ENCODE data around the gene TOPBP1.

TOPBP1 gene

DNA sequence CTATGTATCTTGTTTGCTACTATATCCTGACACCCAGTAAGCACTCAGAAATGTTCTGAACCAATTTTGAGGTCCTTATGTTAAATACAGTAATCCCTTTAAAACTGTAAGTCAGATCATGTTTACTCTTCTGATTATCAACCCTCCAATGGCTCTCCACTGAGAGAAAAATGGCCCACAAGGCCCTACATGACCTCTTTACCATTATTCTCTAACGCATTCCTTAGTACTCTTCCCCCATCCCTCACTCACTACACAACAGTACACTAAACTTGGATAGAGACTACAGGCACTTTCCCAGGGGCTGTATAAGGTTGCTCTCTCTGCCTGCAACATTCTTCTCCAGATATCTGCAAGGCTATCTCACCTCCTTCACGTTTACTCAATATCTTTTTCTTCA lies 1.9 kb downstream of the TOPBP1 start:
- Histone ChIP-seq H3K79me2 (ENCODE audit: insufficient read depth, low read length) (peaks cover 77% of the 10 kb centered on the region), H3K4me3 (ENCODE audit: low read depth in 1 of 2, low read length in 2 of 2) (peak overlapping the region; percentile 86 to 92; a peak in 3 of 4 replicates)
- no peak for ATAC-seq (ENCODE audit: insufficient read depth, low read depth)

GRCh38 chr3:133655731-133656515 lies 5.8 kb downstream of the TOPBP1 start:
- DNase-seq: no peak
- Histone ChIP-seq H2AFZ (ENCODE audit: low read depth, low read length) (no peak overlapping the region), H3K27me3 (ENCODE audit: insufficient read depth, low read length, poor library complexity) (no peaks in the 10 kb centered on the region), H3K79me2 (ENCODE audit: insufficient read depth, low read length) (peaks cover 65% of the 10 kb centered on the region), H3K9ac (ENCODE audit: low read depth, low read length) (no peak overlapping the region), H3K9me3 (ENCODE audit: insufficient read depth, low read length, severe bottlenecking) (no peaks in the 10 kb centered on the region), H3K27ac (ENCODE audit: low read length) (no peak overlapping the region), H4K20me1 (ENCODE audit: insufficient read depth, low read length) (peaks cover 14% of the 10 kb centered on the region; the same call in 1 of the 2 replicates), H3K36me3 (ENCODE audit: insufficient read depth, low read length) (peaks cover 89% of the 10 kb centered on the region), H3K4me1 (ENCODE audit: insufficient read depth, low read length) (peaks cover 24% of the 10 kb centered on the region), H3K4me3 (ENCODE audit: low read depth in 1 of 2, low read length in 2 of 2) (no peak overlapping the region), H3K4me2 (ENCODE audit: insufficient read depth, low read length) (no peak overlapping the region)
- no peak for ATAC-seq (ENCODE audit: insufficient read depth, low read depth)
- no peak for TF ChIP-seq EZH2 (IDR thresholded peaks at IDR 0.05; ENCODE audit: borderline replicate concordance, low read depth, low read length, severe bottlenecking)
- no peak for TF ChIP-seq CTCF (IDR thresholded peaks at IDR 0.05; ENCODE audit: borderline replicate concordance, extremely low read depth, low read length, poor library complexity, severe bottlenecking)

More for the DNA sequence above, 1.9 kb downstream of the TOPBP1 start:
- Histone ChIP-seq H3K9ac (ENCODE audit: low read depth, low read length) (peak overlapping the region; percentile 93), H4K20me1 (ENCODE audit: insufficient read depth, low read length) (peaks cover 14% of the 10 kb centered on the region; the same call in 1 of the 2 replicates), H3K27ac (ENCODE audit: low read length) (peak overlapping the region; percentile 11), H3K4me1 (ENCODE audit: insufficient read depth, low read length) (peaks cover 43% of the 10 kb centered on the region), H3K9me3 (ENCODE audit: insufficient read depth, low read length, severe bottlenecking) (no peaks in the 10 kb centered on the region), H3K36me3 (ENCODE audit: insufficient read depth, low read length) (peaks cover 59% of the 10 kb centered on the region), H3K27me3 (ENCODE audit: insufficient read depth, low read length, poor library complexity) (no peaks in the 10 kb centered on the region), H3K4me2 (ENCODE audit: insufficient read depth, low read length) (peak overlapping the region; percentile 66), H2AFZ (ENCODE audit: low read depth, low read length) (no peak overlapping the region)
- DNase-seq: no peak
- TF ChIP-seq EZH2 (IDR thresholded peaks at IDR 0.05; ENCODE audit: borderline replicate concordance, low read depth, low read length, severe bottlenecking): no peak
- no peak for TF ChIP-seq CTCF (IDR thresholded peaks at IDR 0.05; ENCODE audit: borderline replicate concordance, extremely low read depth, low read length, poor library complexity, severe bottlenecking)

- Histone ChIP-seq H3K27ac (ENCODE audit: low read length) (no peak overlapping the region), H2AFZ (ENCODE audit: low read depth, low read length) (no peak overlapping the region), H3K79me2 (ENCODE audit: insufficient read depth, low read length) (peaks cover 47% of the 10 kb centered on the region), H3K27me3 (ENCODE audit: insufficient read depth, low read length, poor library complexity) (no peaks in the 10 kb centered on the region), H3K36me3 (ENCODE audit: insufficient read depth, low read length) (peaks cover 91% of the 10 kb centered on the region), H3K9me3 (ENCODE audit: insufficient read depth, low read length, severe bottlenecking) (no peaks in the 10 kb centered on the region), H3K4me2 (ENCODE audit: insufficient read depth, low read length) (no peak overlapping the region), H4K20me1 (ENCODE audit: insufficient read depth, low read length) (peaks cover 17% of the 10 kb centered on the region; the same call in 1 of the 2 replicates), H3K4me1 (ENCODE audit: insufficient read depth, low read length) (no peaks in the 10 kb centered on the region), H3K4me3 (ENCODE audit: low read depth in 1 of 2, low read length in 2 of 2) (no peak overlapping the region), H3K9ac (ENCODE audit: low read depth, low read length) (no peak overlapping the region)
- ATAC-seq (ENCODE audit: insufficient read depth, low read depth): no peak
- no peak for TF ChIP-seq CTCF (IDR thresholded peaks at IDR 0.05; ENCODE audit: borderline replicate concordance, extremely low read depth, low read length, poor library complexity, severe bottlenecking)
- TF ChIP-seq EZH2 (IDR thresholded peaks at IDR 0.05; ENCODE audit: borderline replicate concordance, low read depth, low read length, severe bottlenecking): no peak
- DNase-seq: no peak
Observed at GRCh38 chr3:133649486-133650068, 12.2 kb downstream of the TOPBP1 start.

Measured in DND-41 (cell line).